AG08396 (cell line): ENCODE measurements around the gene LAMB4.

Source experiments
- DNase-seq: peaks from one replicate; pipeline ENCODE4 v3.0.0; 2012; ENCODE audit warnings: low spot score, mixed read lengths

LAMB4 gene

DNA sequence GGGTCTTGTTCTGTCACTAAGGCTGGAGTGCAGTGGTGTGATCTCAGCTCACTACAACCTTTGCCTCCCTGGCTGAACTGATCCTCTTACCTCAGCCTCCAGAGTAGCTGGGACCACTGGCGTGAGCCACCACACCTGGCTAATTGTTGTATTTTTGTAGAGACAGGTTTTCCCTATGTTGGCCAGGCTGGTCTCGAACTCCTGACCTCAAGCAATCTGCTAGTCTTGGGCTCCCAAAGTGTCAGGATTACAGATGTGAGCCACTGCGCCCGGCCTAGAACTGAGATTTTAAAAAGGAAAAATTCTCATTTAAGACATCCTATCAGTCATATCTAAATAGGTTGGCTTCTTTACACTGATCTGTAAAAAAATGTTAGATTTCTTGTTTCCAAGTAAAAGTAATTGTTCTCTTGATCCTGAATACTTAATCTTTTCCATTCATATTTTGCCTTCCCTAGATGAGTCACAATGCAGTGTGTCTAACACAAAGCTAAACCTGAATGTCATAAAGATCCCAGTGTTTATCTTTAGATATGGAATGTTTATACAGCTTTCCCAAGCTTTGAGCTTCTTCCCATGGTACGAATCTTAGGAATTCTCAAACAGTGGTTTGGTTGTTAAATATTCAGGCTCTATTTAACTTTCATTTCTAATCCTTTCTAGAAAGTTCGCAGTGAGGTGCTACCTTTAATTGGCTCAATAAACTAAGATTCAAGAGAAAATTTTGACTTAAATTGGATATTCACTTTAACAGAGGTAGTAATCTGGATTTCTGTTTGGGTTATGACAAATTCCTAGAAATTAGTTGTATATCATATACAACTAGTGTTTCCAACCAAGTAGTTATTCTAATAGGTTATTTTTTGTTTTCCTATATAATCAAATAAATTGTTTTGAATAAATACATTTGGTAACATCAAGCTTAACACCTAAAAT lies 115.1 kb downstream of the LAMB4 start:
- DNase-seq: no peak

DNA sequence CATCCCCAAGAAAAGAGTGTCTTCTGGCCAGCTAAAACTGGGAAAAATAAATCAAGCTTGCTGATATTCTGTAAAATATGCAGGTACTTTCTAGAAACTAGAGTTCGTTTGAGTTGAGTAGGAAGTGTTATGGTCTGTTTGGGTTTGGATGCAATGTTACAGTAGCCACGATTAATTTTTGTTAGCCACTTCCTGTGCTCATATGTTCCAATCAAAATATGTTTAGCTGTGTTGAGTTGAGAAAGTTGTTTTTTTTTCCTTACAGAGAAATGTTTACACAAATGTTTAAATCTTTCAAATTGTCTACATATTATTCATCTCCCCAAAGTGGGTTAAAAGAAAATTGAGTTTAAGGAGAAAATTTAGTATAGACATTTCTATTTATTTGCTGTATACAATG lies 115.9 kb downstream of the LAMB4 start:
- DNase-seq: no peak

DNA sequence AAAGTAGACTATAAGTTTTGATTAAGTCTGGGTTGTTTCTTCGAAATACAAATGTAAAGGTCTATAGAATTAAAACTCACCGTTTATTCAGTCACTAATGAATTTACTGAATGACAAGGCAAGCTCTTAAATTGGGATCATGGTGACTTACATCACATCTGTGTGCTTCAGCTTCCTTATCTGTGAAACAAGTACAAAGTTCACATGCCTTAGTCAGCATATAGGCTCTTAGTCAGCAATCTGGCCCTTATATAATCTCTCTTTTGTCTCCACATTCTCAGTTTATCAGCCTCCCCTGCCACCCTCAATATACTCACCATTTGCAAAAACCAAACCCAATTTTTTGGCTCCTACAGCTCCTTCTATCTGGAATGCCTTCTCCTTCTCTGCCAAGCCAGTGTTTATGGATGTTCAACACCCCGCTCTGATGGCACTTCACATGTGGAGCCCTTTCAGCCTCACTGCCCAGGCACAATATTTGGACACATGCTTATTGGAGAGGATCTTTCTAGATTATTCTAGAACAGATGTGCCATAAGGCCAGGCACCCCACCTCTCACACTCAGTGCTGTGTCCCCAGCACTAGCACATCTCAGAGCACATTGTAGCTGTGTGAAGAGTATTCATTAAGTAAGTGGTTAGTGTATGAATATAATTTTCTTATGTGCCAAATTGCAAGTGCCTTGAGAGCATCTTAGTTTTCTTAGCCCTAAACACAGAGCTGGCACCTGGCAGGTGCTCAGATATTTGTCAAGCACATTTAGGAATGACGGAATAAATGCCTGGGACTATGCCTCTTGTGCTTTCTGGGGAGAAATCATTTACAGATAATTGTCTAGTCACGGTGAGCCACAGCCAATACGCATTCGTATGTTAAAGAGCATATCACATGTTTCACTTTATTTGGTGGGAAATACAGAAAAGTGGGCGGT lies 117.4 kb downstream of the LAMB4 start:
- DNase-seq: no peak

DNA sequence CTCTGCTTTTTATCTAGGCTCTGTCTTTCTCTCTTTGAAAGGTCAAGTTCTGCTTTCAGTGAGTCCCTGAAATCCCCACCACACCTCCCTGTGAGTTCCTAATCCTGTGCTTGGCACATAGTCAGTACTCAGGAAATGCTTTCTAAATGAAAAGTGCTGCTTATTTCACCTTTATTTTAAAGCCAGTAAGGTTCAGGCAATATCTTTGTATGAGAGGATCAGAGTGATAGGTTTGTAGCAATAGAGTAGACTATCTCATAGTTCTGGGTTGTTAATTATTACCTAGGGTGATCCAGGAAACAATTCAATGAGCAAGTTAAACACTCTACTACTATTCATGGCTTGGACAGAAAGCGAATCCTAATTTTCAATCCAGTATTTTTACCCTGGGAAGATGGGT lies 119.8 kb downstream of the LAMB4 start:
- no peak for DNase-seq

DNA sequence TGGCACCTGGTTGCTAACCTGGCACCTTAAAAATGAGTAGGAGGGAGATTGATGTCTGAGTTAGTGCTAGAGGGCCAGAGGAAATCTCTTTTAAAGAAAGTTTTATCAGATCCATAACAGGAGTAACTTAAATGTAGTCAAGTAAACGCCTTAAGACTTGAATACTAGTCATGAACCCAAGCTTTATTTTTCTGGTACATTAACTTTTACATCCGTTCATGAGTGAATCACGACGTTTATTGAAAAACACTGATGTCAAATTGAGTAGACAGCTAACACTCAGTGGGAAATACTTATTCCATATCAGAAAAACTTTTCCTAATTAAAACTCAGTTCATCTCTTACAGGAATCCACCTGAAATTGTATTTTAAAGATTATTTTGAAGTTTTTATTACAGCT lies 120.3 kb downstream of the LAMB4 start:
- no peak for DNase-seq

DNA sequence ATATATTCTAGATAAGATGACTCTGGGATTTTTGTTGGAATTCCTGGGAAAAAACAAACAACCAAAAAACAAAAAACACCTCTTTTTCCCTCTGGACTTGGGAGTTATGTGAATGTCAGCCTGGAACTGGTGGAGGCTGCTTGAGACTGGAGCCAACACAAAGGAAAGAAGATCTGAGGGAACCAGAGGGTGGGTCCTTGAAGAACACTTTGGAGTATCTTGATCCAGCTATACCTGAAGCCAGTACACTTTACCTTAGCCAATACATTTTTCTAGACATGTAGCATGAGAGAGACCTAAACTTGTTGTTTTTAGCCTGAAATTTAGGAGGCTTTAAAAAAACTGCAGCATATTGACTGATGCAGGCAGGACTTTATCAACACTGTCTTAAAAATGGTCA lies 121.3 kb downstream of the LAMB4 start:
- DNase-seq: no peak

DNA sequence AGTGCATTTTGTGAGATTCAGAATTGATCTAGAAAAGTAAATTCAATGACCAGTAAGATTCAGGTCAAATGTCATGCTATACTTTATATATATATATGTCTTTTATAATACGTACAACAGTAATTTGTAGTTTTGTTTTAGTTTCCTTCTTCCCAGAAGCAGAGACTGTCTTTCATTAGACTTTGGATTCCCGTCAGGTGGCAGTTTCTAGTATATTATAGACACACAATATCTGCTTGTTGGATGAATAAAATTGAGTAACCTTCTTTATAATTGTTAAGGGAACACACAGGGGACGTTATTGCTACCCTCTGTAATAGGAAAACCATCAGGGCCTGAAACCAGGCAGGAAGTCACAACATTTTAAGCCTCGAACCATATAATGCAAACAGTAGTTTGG lies 121.9 kb downstream of the LAMB4 start:
- no peak for DNase-seq

DNA sequence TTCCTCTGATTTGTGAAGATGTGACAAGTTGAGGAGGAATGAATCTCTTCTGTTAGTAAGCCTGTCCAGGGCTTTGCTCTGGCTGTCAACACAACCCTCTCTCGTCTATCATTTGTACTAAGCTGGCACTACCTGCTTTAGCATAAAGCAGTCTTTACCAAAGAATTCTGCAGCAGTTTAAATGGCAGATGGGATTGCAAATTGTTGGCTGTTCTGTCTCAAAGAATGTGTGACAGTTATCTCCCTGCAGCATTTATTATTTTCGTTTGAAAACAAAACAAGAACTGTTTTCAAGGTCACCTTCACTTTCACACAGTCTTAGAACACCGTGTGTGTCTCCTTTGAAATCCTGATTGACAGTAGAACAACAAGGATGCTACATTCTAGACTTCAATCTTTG lies 122.4 kb downstream of the LAMB4 start:
- DNase-seq: no peak

DNA sequence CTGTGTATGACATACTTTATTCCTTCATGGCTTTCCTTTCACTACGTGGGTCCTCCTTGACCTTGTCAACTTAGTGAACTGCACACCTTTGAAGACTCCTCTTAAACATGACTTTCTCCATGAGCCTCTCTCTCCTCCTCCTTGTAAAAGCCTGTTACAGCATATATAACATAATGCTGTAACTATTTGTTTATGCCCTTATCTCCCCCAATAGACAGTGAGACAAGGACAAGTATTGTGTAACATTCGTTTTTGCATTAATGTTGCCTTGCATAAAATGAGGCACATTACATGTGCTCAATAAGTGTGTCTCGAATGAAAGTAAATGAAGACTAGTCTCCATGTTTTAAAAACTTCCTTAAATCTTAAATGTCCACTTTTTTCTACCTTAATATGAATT lies 122.9 kb downstream of the LAMB4 start:
- DNase-seq: no peak

DNA sequence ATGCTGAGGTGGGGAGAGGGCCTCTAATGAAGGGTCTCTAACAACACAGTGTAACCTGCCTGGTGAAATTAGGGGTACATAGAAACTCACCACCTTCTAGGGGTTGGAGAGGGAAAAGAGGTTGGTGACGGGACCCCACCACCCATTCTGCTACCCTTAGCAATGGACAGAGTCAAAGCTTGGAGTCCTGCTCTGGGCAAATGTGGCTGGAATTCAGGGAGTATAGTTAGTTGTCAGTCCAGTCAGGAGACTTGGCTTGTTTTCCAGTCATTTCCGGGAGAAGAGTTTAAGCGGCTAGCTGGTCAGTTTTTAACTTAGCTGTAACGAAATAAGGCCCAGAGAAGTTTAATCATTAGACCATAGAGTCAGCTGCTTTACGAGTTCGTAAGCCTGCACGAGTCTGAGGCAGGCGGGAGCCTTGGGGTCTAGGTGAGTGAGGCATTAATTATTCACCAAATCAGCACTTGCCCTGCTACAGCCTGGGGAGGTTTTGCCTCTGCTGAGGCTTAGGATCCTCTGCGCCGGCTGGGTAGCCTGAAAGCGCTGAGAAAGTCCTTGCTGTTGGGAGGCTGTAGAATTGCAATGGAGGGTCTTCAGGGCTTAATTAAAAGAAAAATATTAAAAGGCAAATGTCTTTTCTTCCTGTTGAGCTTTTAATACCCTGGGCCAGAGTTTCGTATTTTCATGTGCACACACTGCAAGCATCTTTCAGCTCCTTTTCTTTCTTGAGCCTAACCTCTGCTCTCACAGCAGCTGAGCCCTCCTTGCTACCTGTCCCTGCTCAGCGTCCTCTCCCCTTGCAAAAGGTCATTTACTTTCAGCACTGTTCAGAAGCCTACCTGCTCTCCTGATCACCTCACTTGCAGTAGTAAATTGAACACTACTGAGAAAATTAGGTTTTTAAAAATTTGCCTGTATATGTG lies 125.7 kb downstream of the LAMB4 start:
- DNase-seq: peak; percentile 38

DNA sequence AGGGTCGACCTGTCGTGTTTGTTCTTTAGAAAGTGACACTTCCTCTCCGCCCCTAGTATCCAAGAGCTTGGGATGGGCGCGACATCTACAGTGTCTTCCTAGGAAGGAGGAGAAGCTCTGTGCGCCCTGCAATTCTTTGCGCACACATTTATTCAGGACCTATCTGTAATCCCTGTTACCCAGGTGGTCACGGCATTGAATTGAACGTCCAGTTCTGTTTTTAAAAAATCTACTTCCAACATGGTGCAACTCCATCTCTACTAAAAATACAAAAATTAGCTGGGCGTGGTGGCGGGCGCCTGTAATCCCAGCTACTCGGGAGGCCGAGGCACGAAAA lies 126.6 kb downstream of the LAMB4 start:
- DNase-seq: no peak

DNA sequence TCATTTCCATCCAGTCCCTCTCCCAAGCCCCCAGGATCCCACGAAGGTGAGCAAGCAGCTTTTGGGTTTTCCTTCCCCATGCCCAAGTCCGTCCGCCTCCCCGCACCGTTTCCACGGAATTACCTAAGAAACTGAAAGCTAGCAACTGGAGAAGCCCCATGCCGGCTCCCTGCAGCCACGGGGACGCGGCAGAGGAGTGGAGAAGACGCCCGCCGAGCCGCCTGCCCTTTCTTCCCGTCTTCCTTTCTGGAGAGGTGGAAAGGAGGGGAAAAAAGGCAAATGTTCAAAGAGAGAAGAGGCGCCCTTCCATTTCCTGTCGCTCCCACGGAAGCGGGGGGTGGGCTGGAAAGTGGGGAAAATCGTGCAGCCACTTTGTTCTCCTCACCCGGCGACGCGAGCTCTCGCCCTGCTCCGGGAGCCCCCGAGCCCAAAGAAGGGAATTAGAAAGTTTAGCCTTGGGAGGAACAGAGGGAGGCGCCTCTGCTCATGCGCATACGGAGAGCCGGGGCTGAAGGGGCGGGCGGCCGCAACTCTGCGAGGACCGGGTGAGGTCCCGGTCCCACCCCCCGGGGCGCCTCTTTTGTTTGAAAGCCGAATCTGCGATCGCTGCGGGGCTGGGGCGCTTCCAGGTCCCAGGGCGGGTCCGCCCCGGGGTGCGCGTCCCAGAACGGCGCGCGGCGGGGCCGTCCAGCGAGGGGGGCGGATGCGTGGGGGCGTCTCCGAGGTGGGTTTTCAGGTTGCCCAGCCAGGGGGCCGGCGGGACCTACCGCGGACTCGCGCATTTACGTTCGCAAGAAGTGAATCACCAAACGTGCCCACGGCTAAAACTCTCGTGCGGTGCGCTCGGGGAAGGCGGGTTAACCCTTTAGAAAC lies 127.2 kb downstream of the LAMB4 start, which contains the start of gene LAMB1:
LAMB1 (minus strand) TSS at position 436 of the 873 bp plus-strand sequence; CDS start at position 160, 276 bp downstream.
- peak; percentile 93 for DNase-seq

DNA sequence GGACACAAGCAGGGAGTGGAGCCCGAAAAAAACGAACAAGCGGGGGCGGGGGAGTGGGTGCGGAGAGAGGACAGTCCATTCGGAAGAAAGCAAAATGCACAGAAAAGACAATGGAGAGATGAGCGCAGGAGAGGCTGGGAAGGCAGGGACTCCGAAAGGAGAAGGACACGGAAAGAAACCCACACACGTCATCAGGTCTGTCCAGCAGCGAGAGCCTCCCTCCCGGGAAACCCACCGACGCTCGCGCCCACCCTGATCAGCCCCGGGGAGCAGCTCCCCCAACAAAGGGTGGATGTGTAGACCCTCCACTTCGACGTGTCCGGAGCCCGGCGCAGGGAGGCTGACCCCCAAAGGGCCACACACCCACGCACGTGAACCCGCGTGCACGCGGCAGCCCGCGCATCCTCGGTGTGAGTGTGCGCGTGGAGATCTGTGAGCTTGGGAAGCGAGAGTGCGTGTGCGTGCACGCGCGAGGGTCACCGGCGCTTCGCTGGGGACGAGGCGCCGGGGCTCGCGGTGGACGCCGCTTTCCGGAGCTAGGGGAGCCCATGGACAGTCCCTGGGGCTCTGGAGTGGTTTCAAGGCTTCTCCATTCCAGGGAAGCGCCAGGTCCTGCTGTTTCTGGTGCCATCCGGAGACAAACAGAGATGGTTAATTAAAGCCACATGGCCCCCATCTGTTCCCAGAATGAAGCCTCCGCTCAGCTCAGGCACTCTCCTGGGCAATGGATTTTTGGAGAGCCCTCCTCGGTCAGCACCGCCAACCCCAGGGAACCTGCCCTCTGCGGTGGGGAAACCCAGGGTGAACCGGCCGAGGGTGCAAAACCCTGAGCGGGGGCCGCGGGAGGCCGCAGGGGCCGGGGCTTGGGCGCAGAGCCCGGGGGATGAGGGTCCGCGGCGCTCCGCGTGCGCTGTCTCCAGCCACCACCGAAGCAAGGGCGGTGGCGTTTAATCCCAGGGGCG lies 128.1 kb downstream of the LAMB4 start:
- peak; percentile 63 for DNase-seq

DNA sequence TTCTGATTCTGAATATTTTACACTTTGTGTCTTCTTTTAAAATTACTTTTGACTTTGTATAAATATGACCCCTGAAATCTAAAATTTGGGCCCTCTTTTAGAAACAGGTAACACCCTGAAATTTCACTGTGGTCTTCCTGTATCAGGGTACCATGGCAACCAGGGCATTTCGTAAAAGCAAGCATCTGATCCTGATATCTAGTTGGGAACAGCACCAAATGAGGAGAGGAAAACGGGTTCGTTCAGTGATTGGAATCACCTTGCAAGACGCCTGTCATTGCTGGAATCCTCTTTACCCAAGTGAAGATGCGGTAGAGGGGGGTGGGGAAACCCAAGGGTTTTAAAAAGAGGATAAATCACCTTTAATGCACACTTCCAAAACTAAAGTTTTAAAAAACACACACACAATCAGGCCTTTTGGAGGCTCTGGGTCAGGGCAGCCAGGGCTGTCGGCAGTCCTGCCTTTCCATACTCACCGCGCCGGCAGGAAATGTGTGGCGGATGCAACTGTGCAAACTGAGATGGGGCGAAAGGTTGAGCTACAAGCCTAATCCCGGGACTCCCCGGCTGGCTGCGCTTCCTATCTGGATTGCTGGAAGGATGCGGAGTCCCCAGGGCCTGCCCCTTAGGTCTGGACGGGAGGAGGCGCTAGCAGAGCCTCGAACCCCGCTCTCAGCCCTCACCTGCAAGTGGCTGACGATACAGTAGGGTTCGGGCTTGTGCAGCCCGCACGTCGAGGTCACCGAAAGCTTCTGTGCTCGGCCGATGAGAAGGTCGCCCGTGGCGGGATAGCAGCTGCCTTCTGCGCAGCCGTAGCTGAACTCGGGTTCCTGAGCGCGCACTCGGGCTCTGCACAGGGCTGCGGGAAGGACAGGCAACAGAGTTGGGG lies 129.0 kb downstream of the LAMB4 start:
- DNase-seq: peak; percentile 29

DNA sequence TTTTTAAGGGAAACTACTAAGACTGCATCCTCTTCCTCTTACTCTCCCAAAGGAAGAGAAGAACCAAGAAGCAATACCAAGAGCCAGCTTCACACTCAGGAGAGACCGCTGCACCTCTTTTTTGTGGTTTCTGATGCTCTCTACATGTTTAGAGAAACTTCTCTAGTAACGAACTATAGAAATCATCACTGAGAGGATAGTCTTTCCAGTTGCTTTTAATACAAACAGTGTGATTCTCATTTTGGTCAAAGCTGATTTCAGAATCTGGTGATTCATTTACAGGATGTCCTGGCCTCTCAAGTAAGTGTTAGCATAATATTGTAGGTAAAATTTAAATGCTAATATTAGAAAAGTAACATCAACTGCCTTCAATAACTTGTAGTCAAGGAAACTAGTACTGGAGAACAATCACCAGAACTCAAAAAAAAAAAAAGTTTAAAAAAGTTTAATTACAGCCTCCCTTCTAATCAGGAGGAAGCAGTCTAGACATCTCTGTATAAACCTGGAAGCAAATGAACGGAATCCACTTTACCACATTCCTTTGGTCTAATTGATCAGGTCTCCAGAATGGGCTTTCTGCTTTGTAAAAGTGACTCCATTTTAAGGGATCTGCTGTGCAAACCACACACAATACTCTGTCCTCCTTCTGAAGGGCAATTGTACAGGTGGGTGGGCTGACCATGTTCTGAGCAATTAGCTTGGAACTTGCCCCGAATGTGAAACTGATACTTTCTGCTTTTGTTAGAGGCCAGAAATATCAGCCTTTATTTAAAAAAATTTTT lies 130.2 kb downstream of the LAMB4 start:
- DNase-seq: no peak

DNA sequence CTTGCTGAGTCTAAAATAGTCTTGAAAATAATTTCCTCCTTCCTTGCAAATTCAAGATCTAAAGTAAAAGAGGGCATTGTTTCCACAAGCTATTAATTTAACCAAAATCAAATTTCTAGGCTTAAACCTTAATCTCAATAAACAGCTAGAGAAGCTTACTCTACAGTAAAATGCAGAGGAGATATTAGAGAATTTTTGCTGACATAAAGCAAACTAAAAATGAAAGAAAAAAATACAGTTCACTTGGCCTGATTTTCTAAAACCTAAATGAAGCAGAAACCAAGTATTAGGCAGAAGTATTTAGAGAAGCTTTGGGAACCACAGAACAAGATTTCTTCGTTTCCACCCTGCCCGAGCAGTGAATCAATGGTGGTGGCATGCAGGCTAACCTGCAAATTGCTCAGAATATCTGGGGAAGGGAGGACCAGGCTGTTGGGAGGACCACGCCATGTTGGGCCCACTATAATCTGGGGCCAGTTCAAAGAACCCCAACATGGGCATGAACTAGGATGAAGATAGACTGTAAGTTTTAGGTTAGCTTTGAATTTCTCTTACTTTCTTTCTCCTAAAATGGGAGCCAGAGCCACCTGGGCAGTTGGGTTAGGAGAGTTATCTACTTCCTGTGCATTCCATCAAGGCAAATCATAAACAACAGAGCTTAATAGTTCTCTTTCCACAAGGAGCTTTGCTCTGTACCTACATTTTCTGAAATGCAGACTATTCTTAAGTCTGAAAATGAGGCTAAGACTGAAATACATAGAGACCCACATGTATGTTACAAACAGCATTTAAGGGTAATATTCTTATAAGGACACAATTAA lies 131.3 kb downstream of the LAMB4 start:
- DNase-seq: no peak

DNA sequence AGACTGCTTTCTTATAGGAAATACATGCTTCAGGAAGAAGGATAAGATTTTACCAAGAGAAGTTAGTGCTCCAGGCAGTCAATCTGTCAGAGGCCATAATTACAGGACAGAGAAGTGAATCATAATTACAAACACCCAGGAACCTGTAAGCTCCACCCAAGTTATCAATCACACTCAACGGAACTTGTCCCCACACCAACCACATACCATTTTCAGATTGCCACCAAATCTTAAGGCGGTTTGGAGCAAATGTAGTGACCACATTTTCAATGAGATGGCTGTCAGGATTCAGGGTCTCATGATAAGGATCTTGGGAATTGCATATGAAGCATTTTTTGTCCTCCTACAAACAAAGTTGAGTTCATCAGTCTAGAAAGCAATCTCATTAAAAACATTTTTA lies 132.0 kb downstream of the LAMB4 start:
- DNase-seq: no peak
